GM19468 (cell line): ENCODE measurements around the gene MAIP1.

ENCODE experiments used
- ATAC-seq: cut with Tn5 transposase; IDR thresholded peaks from one replicate; pipeline ENCODE4 v1.9.1; 2021; ENCODE audit warnings: mild to moderate bottlenecking, moderate library complexity, moderate number of reproducible peaks; ENCODE audit not compliant: unreplicated experiment; ENCODE audit errors: extremely low read depth

The MAIP1 gene

GRCh38 chr2:199985625-199986207 lies 30.3 kb downstream of the MAIP1 start:
- no peak for ATAC-seq

GRCh38 chr2:199987586-199987985 lies 32.2 kb downstream of the MAIP1 start:
- no peak for ATAC-seq

GRCh38 chr2:199988151-199988550 lies 32.8 kb downstream of the MAIP1 start:
- no peak for ATAC-seq

- ATAC-seq = no peak
These were observed 34.4 kb downstream of the MAIP1 start for GRCh38 chr2:199989822-199990221.

- ATAC-seq = no peak
These were observed 36.3 kb downstream of the MAIP1 start for GRCh38 chr2:199991691-199992090.

GRCh38 chr2:199992296-199992695 lies 36.9 kb downstream of the MAIP1 start:
- no peak for ATAC-seq

GRCh38 chr2:199994371-199994770 lies 39.0 kb downstream of the MAIP1 start:
- ATAC-seq = no peak

- ATAC-seq = no peak
These were observed 39.5 kb downstream of the MAIP1 start for GRCh38 chr2:199994896-199995295.

- no peak for ATAC-seq
These were observed 41.9 kb downstream of the MAIP1 start for GRCh38 chr2:199997296-199997695.

- no peak for ATAC-seq
These were observed 43.8 kb downstream of the MAIP1 start for GRCh38 chr2:199999166-199999565.

GRCh38 chr2:200000444-200001163 lies 45.2 kb downstream of the MAIP1 start:
- no peak for ATAC-seq

- ATAC-seq = no peak
These were observed 48.1 kb downstream of the MAIP1 start for GRCh38 chr2:200003444-200003843.

- ATAC-seq = no peak
These were observed 50.3 kb downstream of the MAIP1 start for GRCh38 chr2:200005675-200006074.

- ATAC-seq = no peak
These were observed 51.9 kb downstream of the MAIP1 start for GRCh38 chr2:200007306-200007705.

- no peak for ATAC-seq
These were observed 57.0 kb downstream of the MAIP1 start for GRCh38 chr2:200012401-200012800.
